ENCODE data around the gene KRT82.

The KRT82 gene

DNA sequence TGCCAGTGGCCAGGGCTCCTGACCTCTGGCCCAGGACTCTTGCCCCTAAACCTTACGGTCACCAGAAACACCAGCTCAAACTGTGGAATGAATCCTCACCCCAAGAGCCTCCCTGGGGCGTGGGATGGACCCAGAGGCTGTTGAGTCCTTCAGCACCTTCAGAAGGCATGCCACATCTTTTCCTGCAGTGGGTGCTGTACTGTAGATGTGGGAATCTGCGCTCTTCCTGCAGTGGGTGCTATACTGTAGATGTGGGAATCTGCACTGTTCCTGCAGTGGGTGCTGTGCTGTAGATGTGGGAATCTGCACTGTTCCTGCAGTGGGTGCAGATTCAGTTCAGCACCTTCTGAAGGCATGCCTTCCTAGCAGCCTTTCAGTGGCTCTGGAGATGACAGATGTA, 1.2 kb downstream of the KRT82 start:
- Histone ChIP-seq H3K4me3 (ENCODE audit: low read depth, low read length) (no peak overlapping the region), H3K4me1 (ENCODE audit: control insufficient read depth, insufficient read depth, low read length) (no peaks in the 10 kb centered on the region), H3K9me3 (ENCODE audit: control insufficient read depth, insufficient read depth, low read length) (peaks cover 5% of the 10 kb centered on the region; the same call in 1 of the 2 replicates), H3K9ac (ENCODE audit: low read depth, low read length) (no peak overlapping the region), H3K36me3 (ENCODE audit: control insufficient read depth, insufficient read depth, low read length) (no peaks in the 10 kb centered on the region), H3K27ac (ENCODE audit: low read depth, low read length) (no peak overlapping the region), H3K27me3 (ENCODE audit: control insufficient read depth, insufficient read depth, low read length) (no peaks in the 10 kb centered on the region)

GRCh38 chr12:52403561-52403960, 2.6 kb downstream of the KRT82 start:
- Histone ChIP-seq H3K9ac (ENCODE audit: low read depth, low read length) (no peak overlapping the region), H3K4me1 (ENCODE audit: control insufficient read depth, insufficient read depth, low read length) (no peaks in the 10 kb centered on the region), H3K4me3 (ENCODE audit: low read depth, low read length) (no peak overlapping the region), H3K9me3 (ENCODE audit: control insufficient read depth, insufficient read depth, low read length) (peaks cover 5% of the 10 kb centered on the region; the same call in 1 of the 2 replicates), H3K27me3 (ENCODE audit: control insufficient read depth, insufficient read depth, low read length) (no peaks in the 10 kb centered on the region), H3K27ac (ENCODE audit: low read depth, low read length) (no peak overlapping the region), H3K36me3 (ENCODE audit: control insufficient read depth, insufficient read depth, low read length) (no peaks in the 10 kb centered on the region)

DNA sequence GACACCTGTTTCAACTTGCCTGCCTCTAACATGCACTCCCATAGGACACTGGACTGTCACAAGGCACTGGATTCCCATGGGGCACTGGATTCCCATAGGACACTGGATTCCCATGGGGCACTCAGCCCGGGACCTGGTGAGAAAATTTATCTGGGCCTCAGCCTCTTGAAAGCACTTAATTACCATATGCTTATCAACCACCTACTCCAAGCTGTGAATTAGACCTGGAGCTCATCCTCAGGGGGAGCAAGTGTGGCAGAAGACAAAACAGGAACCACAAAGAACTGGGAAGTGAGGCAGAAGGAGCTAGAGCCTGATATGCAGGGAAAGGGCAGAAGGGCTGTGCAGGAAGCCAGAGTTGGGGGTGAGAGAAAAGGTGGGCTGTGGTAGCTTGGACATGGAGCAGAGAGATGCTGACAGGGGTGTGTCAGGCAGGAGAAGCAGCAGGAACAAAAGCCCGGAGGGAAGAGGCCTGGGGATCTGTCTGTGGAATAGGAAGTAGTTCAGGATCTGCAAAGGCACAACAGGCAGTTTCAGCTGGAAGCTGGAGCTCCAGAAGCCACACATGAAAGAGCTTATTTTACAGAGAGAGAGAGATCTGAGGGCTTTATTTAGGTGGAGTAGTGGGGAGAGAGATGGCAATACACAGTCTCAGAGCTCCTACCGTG, 3.1 kb downstream of the KRT82 start:
- no peak overlapping the region for H3K4me3 ChIP-seq (ENCODE audit: low read depth, low read length)
- no peaks in the 10 kb centered on the region for H3K4me1 ChIP-seq (ENCODE audit: control insufficient read depth, insufficient read depth, low read length)
- H3K27me3 ChIP-seq (ENCODE audit: control insufficient read depth, insufficient read depth, low read length): no peaks in the 10 kb centered on the region
- H3K36me3 ChIP-seq (ENCODE audit: control insufficient read depth, insufficient read depth, low read length): no peaks in the 10 kb centered on the region
- H3K27ac ChIP-seq (ENCODE audit: low read depth, low read length): no peak overlapping the region
- H3K9me3 ChIP-seq (ENCODE audit: control insufficient read depth, insufficient read depth, low read length): peaks cover under 1% of the 10 kb centered on the region; the same call in 1 of the 2 replicates
- no peak overlapping the region for H3K9ac ChIP-seq (ENCODE audit: low read depth, low read length)

DNA sequence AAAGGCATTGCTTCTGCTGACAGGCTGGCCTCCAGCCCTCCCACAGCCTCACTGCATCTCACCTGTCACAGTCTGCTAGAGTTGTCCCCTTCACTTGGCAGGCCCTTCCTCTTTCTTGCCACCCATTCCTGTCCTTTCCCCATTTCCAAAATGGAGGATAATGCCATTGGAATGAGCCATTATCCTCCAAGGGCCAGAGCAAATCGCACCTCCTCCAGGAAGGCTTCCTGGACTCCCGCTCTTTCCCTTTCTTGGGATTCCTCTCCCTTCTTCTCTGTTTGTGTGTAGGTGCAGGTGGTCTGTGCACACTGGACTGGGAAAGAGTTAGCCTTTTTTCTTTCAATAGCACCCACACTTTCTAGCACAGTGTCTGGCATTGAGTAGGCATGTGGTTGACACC, 3.8 kb downstream of the KRT82 start:
- H3K9ac ChIP-seq (ENCODE audit: low read depth, low read length): no peak overlapping the region
- no peaks in the 10 kb centered on the region; the same call in 1 of the 2 replicates for H3K9me3 ChIP-seq (ENCODE audit: control insufficient read depth, insufficient read depth, low read length)

DNA sequence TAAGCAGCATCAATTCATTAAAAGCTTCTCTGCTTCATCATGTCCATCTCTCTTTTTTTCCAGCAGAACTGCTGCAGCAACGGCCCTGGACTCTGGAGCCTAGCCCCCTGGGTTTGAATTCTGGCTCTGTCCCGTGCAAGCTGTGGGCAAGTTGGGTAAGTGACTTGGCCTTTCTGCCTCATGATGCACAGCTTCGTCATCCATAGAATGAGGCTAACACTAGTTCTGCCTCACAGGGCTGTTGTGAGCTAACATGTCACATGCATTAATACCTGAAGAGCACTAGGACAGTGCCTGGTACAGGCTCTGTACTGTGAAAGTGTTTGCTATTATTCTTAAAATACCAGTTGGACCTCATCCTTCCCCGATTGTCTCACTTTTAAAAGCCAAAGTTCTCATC, 4.2 kb downstream of the KRT82 start:
- Histone ChIP-seq H3K4me3 (ENCODE audit: low read depth, low read length) (no peak overlapping the region), H3K27ac (ENCODE audit: low read depth, low read length) (no peak overlapping the region), H3K9me3 (ENCODE audit: control insufficient read depth, insufficient read depth, low read length) (no peaks in the 10 kb centered on the region), H3K27me3 (ENCODE audit: control insufficient read depth, insufficient read depth, low read length) (no peaks in the 10 kb centered on the region), H3K4me1 (ENCODE audit: control insufficient read depth, insufficient read depth, low read length) (no peaks in the 10 kb centered on the region), H3K36me3 (ENCODE audit: control insufficient read depth, insufficient read depth, low read length) (no peaks in the 10 kb centered on the region), H3K9ac (ENCODE audit: low read depth, low read length) (no peak overlapping the region)

More for the DNA sequence above, 3.8 kb downstream of the KRT82 start:
- Histone ChIP-seq H3K27me3 (ENCODE audit: control insufficient read depth, insufficient read depth, low read length) (no peaks in the 10 kb centered on the region), H3K36me3 (ENCODE audit: control insufficient read depth, insufficient read depth, low read length) (no peaks in the 10 kb centered on the region), H3K4me3 (ENCODE audit: low read depth, low read length) (no peak overlapping the region), H3K4me1 (ENCODE audit: control insufficient read depth, insufficient read depth, low read length) (no peaks in the 10 kb centered on the region), H3K27ac (ENCODE audit: low read depth, low read length) (no peak overlapping the region)

GRCh38 chr12:52401526-52401925, 4.6 kb downstream of the KRT82 start:
- Histone ChIP-seq H3K4me1 (ENCODE audit: control insufficient read depth, insufficient read depth, low read length) (no peaks in the 10 kb centered on the region), H3K9ac (ENCODE audit: low read depth, low read length) (no peak overlapping the region), H3K4me3 (ENCODE audit: low read depth, low read length) (no peak overlapping the region), H3K9me3 (ENCODE audit: control insufficient read depth, insufficient read depth, low read length) (no peaks in the 10 kb centered on the region), H3K36me3 (ENCODE audit: control insufficient read depth, insufficient read depth, low read length) (no peaks in the 10 kb centered on the region), H3K27me3 (ENCODE audit: control insufficient read depth, insufficient read depth, low read length) (no peaks in the 10 kb centered on the region), H3K27ac (ENCODE audit: low read depth, low read length) (no peak overlapping the region)

- H3K36me3 ChIP-seq (ENCODE audit: control insufficient read depth, insufficient read depth, low read length): no peaks in the 10 kb centered on the region
- no peak overlapping the region for H3K9ac ChIP-seq (ENCODE audit: low read depth, low read length)
- no peaks in the 10 kb centered on the region for H3K27me3 ChIP-seq (ENCODE audit: control insufficient read depth, insufficient read depth, low read length)
- H3K27ac ChIP-seq (ENCODE audit: low read depth, low read length): no peak overlapping the region
- H3K4me3 ChIP-seq (ENCODE audit: low read depth, low read length): no peak overlapping the region
- H3K4me1 ChIP-seq (ENCODE audit: control insufficient read depth, insufficient read depth, low read length): no peaks in the 10 kb centered on the region
- H3K9me3 ChIP-seq (ENCODE audit: control insufficient read depth, insufficient read depth, low read length): no peaks in the 10 kb centered on the region
Observed at GRCh38 chr12:52400906-52401305, 5.2 kb downstream of the KRT82 start.

- Histone ChIP-seq H3K9me3 (ENCODE audit: control insufficient read depth, insufficient read depth, low read length) (no peaks in the 10 kb centered on the region), H3K27ac (ENCODE audit: low read depth, low read length) (no peak overlapping the region), H3K36me3 (ENCODE audit: control insufficient read depth, insufficient read depth, low read length) (no peaks in the 10 kb centered on the region), H3K4me1 (ENCODE audit: control insufficient read depth, insufficient read depth, low read length) (no peaks in the 10 kb centered on the region), H3K4me3 (ENCODE audit: low read depth, low read length) (no peak overlapping the region), H3K9ac (ENCODE audit: low read depth, low read length) (no peak overlapping the region), H3K27me3 (ENCODE audit: control insufficient read depth, insufficient read depth, low read length) (no peaks in the 10 kb centered on the region)
Observed at GRCh38 chr12:52399756-52400155, 6.4 kb downstream of the KRT82 start.

DNA sequence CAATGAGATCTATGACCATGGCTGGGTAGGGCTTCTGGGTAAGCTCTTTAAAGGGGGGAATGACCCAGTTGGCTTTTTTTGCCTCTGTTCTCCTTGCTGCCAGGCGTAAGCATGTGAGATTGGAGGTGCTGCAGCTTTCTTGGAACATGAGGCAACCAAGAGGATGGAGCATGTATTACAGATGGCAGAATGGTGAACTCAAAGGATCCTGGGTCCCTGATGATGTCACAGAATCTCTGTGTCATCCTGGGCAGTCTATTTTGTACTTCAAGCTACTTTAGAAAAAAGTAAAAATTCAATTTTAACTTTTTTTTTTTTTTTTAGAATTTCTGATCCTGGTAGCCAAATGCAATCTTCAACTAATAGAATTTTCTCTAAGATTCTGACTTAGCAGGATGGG, 8.0 kb downstream of the KRT82 start:
- no peaks in the 10 kb centered on the region for H3K9me3 ChIP-seq (ENCODE audit: control insufficient read depth, insufficient read depth, low read length)
- H3K27me3 ChIP-seq (ENCODE audit: control insufficient read depth, insufficient read depth, low read length): no peaks in the 10 kb centered on the region
- H3K27ac ChIP-seq (ENCODE audit: low read depth, low read length): no peak overlapping the region
- H3K9ac ChIP-seq (ENCODE audit: low read depth, low read length): no peak overlapping the region
- H3K36me3 ChIP-seq (ENCODE audit: control insufficient read depth, insufficient read depth, low read length): no peaks in the 10 kb centered on the region
- no peaks in the 10 kb centered on the region for H3K4me1 ChIP-seq (ENCODE audit: control insufficient read depth, insufficient read depth, low read length)
- no peak overlapping the region for H3K4me3 ChIP-seq (ENCODE audit: low read depth, low read length)

DNA sequence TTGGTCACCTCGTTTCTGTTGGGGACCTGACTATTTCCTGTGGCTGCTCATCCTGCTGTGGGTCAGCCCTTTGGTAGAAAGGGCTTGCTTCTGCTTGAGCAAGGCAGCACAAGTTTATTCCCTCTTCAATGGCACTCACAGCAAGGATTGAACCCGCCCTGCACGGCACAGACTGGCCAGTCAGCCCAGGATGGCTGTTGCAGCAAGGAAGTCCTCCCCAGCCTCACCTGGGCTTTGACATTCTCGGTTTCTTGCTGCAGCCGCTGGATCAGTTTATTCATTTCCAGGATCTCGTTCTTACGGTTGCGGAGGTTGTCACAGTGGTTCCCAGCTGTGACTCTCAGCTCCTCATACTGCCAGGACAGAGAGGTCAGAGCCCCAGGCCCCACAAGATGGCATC, 9.5 kb downstream of the KRT82 start:
- no peaks in the 10 kb centered on the region for H3K4me1 ChIP-seq (ENCODE audit: control insufficient read depth, insufficient read depth, low read length)
- no peak overlapping the region for H3K4me3 ChIP-seq (ENCODE audit: low read depth, low read length)
- no peak overlapping the region for H3K27ac ChIP-seq (ENCODE audit: low read depth, low read length)

DNA sequence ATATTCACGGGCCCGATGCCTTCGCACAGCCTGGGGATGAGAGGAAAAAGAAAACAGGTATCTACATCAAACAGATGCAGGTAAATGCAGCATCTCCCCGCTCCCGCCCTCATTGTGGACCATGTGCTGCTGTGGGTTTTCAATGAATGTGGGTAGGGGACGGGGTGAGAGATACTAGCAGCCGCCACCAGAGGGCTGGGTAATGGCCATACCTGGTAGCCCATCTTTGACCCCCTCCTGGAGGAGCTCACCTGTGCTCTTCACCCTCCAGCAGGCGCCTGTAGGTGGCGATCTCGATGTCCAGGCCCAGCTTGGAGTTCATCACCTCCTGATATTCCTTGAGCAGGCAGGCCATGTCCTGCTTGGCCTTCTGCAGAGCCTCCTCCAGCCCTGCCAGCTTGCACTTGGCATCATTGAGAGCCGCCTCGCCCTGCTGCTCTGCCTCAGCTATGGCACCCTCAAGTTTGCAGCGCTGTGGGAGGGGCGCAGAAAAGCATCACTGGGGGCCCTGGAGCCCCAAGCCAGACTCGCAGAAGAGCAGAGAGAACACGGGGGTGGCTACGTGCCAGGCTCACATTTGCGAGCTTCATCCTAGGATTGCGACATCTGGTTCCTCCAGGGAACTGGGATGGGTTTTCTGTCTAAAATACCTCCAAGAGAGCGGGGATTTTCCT, 10.2 kb downstream of the KRT82 start:
- Histone ChIP-seq H3K9ac (ENCODE audit: low read depth, low read length) (no peak overlapping the region), H3K27me3 (ENCODE audit: control insufficient read depth, insufficient read depth, low read length) (no peaks in the 10 kb centered on the region)

More for the DNA sequence above, 9.5 kb downstream of the KRT82 start:
- H3K9ac ChIP-seq (ENCODE audit: low read depth, low read length): no peak overlapping the region
- H3K36me3 ChIP-seq (ENCODE audit: control insufficient read depth, insufficient read depth, low read length): no peaks in the 10 kb centered on the region
- H3K9me3 ChIP-seq (ENCODE audit: control insufficient read depth, insufficient read depth, low read length): no peaks in the 10 kb centered on the region
- no peaks in the 10 kb centered on the region for H3K27me3 ChIP-seq (ENCODE audit: control insufficient read depth, insufficient read depth, low read length)

More for the DNA sequence above, 10.2 kb downstream of the KRT82 start:
- Histone ChIP-seq H3K36me3 (ENCODE audit: control insufficient read depth, insufficient read depth, low read length) (no peaks in the 10 kb centered on the region), H3K27ac (ENCODE audit: low read depth, low read length) (no peak overlapping the region), H3K4me1 (ENCODE audit: control insufficient read depth, insufficient read depth, low read length) (no peaks in the 10 kb centered on the region), H3K9me3 (ENCODE audit: control insufficient read depth, insufficient read depth, low read length) (no peaks in the 10 kb centered on the region), H3K4me3 (ENCODE audit: low read depth, low read length) (no peak overlapping the region)
